GM12873 (cell line): ENCODE measurements around the gene CNIH4.
A peak's percentile ranks its signal among the peaks of the same experiment; 100 is the strongest.

Experiments
- TF ChIP-seq, protein P1 (sequence below): IDR thresholded peaks from 2 replicates; pipeline ENCODE4 v1.5.1; 2012; ENCODE audit warnings: low read depth, mild to moderate bottlenecking, moderate library complexity, low read length, control low read depth; ENCODE audit not compliant: insufficient read depth; ENCODE audit errors: missing control alignments

The CNIH4 gene

DNA sequence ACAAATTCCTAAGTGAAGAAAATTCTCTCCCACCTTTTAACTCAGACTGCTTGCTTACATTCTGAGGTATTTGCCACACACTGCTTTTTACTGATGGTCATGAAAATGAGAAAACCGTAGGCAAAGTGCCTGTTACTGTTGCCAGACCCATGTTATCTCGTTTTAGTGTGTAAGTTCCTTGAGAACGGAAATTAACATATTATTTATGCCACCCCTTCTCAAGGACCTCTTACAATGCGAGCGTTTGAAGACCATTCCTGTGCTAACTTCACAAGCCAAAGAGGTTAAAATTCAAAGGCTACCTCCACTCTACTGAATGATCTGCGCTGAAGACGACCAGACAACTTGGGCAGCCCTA, 27.2 kb upstream of the CNIH4 start:
- TF ChIP-seq, protein P1, sequence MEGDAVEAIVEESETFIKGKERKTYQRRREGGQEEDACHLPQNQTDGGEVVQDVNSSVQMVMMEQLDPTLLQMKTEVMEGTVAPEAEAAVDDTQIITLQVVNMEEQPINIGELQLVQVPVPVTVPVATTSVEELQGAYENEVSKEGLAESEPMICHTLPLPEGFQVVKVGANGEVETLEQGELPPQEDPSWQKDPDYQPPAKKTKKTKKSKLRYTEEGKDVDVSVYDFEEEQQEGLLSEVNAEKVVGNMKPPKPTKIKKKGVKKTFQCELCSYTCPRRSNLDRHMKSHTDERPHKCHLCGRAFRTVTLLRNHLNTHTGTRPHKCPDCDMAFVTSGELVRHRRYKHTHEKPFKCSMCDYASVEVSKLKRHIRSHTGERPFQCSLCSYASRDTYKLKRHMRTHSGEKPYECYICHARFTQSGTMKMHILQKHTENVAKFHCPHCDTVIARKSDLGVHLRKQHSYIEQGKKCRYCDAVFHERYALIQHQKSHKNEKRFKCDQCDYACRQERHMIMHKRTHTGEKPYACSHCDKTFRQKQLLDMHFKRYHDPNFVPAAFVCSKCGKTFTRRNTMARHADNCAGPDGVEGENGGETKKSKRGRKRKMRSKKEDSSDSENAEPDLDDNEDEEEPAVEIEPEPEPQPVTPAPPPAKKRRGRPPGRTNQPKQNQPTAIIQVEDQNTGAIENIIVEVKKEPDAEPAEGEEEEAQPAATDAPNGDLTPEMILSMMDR: no peak

DNA sequence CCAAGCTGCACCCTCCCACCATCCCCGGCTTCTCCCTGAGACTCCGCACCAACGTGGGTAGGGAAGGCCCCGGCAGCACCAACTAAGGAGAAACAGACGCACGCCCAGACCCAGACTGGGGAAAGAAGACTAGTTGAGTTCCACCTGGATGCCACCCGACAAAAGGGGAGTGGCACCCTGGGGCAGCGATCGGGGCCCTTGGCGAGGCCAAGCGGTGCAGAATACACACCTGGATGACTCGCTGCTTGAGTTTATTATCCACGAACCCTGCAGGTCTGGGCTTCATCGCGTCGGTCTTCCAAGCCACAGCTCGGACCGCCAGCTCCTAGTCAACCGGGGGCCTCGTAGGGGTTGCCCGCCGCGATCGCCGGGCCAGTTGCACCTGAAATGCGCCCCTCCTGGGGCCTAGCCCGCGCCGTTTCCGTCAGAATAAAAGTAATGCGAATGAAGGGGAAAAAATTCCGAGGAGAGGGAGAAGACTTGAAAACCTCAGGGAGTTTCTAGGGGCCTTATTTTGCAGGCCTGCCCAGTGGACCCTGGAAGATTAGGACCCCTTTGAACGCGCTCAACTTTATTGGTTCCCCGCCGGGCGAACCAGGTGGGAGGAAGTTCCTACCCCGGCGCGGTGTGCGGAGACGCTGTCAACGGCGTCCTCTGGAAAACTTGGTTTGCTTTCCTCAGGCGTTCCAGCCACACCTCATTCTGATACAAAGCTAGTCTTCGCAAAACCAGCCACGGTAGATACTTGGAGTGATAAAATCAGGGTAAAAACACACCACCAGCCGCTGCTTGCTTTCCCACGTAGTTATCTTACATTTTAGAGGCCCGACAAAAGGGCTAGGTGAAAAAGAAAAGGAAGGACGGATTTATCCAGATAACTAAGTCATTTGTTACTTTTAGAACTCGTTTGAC, 26.6 kb upstream of the CNIH4 start, which contains the start of gene NVL:
TSS of gene NVL (minus strand) at position 331 of the 912 bp plus-strand sequence. CDS start at position 286, 45 bp downstream.
- TF ChIP-seq, protein P1: no peak

DNA sequence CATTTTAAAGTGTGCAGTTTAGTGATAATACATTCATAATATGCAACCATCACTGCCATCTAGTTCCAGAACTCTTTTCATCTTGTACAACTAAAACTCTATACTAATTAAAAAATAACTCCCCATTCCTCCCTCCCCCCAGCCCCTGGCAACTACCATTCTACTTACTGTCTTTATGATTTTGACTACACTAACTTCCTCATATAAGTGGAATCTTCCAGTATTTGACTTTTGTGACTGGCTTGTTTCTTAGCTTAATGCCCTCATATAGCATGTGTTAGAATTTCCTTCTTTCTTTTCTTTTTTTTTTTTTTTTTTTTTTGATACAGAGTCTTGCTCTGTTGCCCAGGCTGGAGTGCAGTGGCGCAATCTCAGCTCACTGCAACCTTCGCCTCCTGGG, 25.4 kb upstream of the CNIH4 start:
- TF ChIP-seq, protein P1: no peak

DNA sequence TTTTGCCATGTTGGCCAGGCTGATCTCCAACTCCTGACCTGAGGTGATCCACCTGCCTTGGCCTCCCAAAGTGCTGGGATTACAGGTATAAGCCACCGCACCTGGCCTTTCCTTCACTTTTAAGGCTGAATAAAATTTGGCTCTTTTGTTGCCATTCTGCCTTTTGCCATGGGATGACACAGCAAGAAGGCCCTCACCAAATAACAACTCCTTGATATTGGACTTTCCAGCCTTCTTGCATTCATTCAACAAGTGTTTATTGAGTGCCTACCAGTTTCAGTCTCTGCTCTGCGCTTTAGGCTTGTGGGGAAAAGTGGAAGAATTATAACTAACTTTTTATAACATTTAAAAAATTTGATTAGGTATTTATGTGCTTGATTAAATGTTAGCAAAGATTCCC, 24.9 kb upstream of the CNIH4 start:
- TF ChIP-seq, protein P1: no peak

DNA sequence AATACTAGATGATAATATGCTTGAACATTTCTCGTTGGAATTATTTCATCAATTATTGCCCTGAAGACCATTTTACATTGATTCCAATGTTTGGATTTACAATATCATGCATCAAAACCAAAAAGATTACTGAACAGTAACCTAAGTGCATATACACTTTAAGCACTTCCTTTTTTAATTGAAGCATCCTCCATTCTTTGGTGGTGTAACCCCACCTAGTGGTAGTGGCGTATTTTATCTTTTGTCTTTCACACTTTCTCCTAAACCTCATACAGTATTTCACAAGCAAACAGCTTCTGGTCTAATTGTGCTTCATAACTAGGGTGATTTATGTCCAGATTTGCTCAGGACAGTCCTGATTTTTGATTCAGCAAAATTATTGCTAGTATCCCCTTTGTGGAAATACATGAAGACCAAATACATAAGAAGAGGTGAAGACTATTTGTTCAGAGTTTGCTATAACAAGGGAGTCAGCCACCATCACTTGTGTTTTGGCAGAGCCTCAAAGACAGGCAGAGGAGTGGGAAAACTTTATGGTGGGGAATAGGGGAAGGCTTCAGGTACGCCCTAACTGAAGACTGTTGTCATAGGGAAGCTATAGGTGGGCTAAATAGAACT, 23.3 kb upstream of the CNIH4 start:
- TF ChIP-seq, protein P1: peak; percentile 68

DNA sequence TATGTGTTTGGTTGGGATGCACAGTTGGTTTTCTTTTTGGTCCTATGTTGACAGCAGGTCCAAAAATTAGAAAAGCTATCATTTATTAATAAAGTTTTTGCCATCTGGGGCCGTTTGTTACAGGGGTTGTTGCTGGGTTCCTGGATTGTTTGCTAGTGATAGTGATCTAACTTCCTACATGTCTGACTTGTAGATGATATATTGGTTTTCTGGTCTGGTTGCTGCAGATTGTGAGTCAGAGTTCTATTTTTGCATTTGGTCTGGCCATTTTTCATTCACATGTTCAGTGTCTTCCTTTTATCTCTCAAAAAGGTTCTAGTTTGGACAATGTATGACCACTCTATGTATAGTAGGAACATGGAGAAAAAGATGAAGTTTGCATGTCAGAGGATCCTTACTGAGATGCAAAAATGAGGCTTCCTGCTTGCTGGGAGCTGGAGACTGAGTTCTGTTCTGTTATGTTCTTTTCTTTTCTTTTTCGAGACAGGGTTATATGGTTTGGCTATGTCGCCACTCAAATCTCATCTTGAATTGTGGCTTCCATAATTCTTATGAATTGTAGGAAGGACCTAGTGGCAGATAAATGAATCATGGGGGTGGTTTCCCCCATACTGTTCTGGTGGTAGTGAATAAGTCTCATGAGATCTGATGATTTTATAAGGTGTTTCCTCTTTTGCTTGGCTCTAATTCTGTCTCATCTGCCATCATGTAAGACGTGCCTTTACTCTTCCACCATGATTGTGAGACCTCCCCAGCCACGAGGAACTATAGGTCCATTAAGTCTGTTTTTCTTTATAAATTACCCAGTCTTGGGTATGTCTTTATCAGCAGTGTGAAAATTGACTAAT, 22.5 kb upstream of the CNIH4 start:
- TF ChIP-seq, protein P1: no peak
